ENCODE results near the gene ZDHHC11.
"Not testable (repeated sequence)": the region's sequence is repeated elsewhere in the genome, so short reads cannot be mapped to it uniquely, and the experiment has no call there.

GRCh38 chr5:782356-782755 lies 68.4 kb downstream of the ZDHHC11 start:
- not testable (repeated sequence) for TF ChIP-seq CTCF, POLR2A (IDR thresholded peaks at IDR 0.05)
